ENCODE data around the gene ACVR1B. TPM values are rescaled to one million over a fixed set of nuclear protein-coding genes. Genes with fewer than 3 reads are reported as not detected.

The ACVR1B gene
- total RNA-seq, 1 donor: 10.5 TPM

- Histone ChIP-seq H4K20me1 (ENCODE audit: insufficient read depth, low read length) (no peaks in the 10 kb centered on the region), H3K4me3 (ENCODE audit: insufficient read depth, low read length) (peak overlapping the region; percentile 72), H3K79me2 (ENCODE audit: insufficient read depth, low read length) (no peaks in the 10 kb centered on the region), H3K4me1 (ENCODE audit: insufficient read depth, low read length) (peaks cover 9% of the 10 kb centered on the region), H3K9me3 (ENCODE audit: low read depth, low read length) (no peaks in the 10 kb centered on the region), H3K27me3 (ENCODE audit: insufficient read depth, low read length) (peaks cover 10% of the 10 kb centered on the region), H3K4me2 (ENCODE audit: insufficient read depth, low read length) (peak overlapping the region; percentile 90), H2AFZ (ENCODE audit: low read length) (peak overlapping the region; percentile 97), H3K36me3 (ENCODE audit: insufficient read depth, low read length) (no peaks in the 10 kb centered on the region), H3K27ac (ENCODE audit: low read depth, low read length) (no peak overlapping the region)
- DNase-seq (ENCODE audit: insufficient read length, low spot score, missing footprints): peak; percentile 98
- TF ChIP-seq CTCF (IDR thresholded peaks at IDR 0.05; ENCODE audit: extremely low read depth, low read depth, low read length): peak; percentile 78
Measured at GRCh38 chr12:52023182-52023975, 71.9 kb downstream of the ACVR1B start.

- Histone ChIP-seq H3K79me2 (ENCODE audit: insufficient read depth, low read length) (no peaks in the 10 kb centered on the region), H3K36me3 (ENCODE audit: insufficient read depth, low read length) (no peaks in the 10 kb centered on the region), H3K4me3 (ENCODE audit: insufficient read depth, low read length) (peak overlapping the region; percentile 72), H4K20me1 (ENCODE audit: insufficient read depth, low read length) (no peaks in the 10 kb centered on the region), H3K4me1 (ENCODE audit: insufficient read depth, low read length) (peaks cover 9% of the 10 kb centered on the region), H2AFZ (ENCODE audit: low read length) (peak overlapping the region; percentile 97), H3K27ac (ENCODE audit: low read depth, low read length) (no peak overlapping the region), H3K27me3 (ENCODE audit: insufficient read depth, low read length) (peaks cover 10% of the 10 kb centered on the region), H3K4me2 (ENCODE audit: insufficient read depth, low read length) (peak overlapping the region; percentile 90), H3K9me3 (ENCODE audit: low read depth, low read length) (no peaks in the 10 kb centered on the region)
- peak; percentile 30 for TF ChIP-seq CTCF (IDR thresholded peaks at IDR 0.05; ENCODE audit: extremely low read depth, low read depth, low read length)
- no peak for DNase-seq (ENCODE audit: insufficient read length, low spot score, missing footprints)
Measured at GRCh38 chr12:52023976-52024688, 72.6 kb downstream of the ACVR1B start.

GRCh38 chr12:52024845-52025230 is 73.3 kb downstream of the ACVR1B start:
- H3K79me2 ChIP-seq (ENCODE audit: insufficient read depth, low read length): no peaks in the 10 kb centered on the region
- H3K27me3 ChIP-seq (ENCODE audit: insufficient read depth, low read length): peaks cover 10% of the 10 kb centered on the region
- H4K20me1 ChIP-seq (ENCODE audit: insufficient read depth, low read length): no peaks in the 10 kb centered on the region
- no peak for DNase-seq (ENCODE audit: insufficient read length, low spot score, missing footprints)
- H3K4me1 ChIP-seq (ENCODE audit: insufficient read depth, low read length): peaks cover 9% of the 10 kb centered on the region
- H2AFZ ChIP-seq (ENCODE audit: low read length): peak overlapping the region; percentile 97
- TF ChIP-seq CTCF (IDR thresholded peaks at IDR 0.05; ENCODE audit: extremely low read depth, low read depth, low read length): no peak
- H3K4me3 ChIP-seq (ENCODE audit: insufficient read depth, low read length): no peak overlapping the region
- H3K9me3 ChIP-seq (ENCODE audit: low read depth, low read length): no peaks in the 10 kb centered on the region
- H3K36me3 ChIP-seq (ENCODE audit: insufficient read depth, low read length): no peaks in the 10 kb centered on the region
- no peak overlapping the region for H3K4me2 ChIP-seq (ENCODE audit: insufficient read depth, low read length)
- H3K27ac ChIP-seq (ENCODE audit: low read depth, low read length): no peak overlapping the region

- Histone ChIP-seq H3K4me1 (ENCODE audit: insufficient read depth, low read length) (peaks cover 9% of the 10 kb centered on the region), H3K4me2 (ENCODE audit: insufficient read depth, low read length) (peak overlapping the region; percentile 95), H3K79me2 (ENCODE audit: insufficient read depth, low read length) (no peaks in the 10 kb centered on the region), H3K27me3 (ENCODE audit: insufficient read depth, low read length) (peaks cover 10% of the 10 kb centered on the region), H3K9me3 (ENCODE audit: low read depth, low read length) (no peaks in the 10 kb centered on the region), H3K36me3 (ENCODE audit: insufficient read depth, low read length) (no peaks in the 10 kb centered on the region), H3K27ac (ENCODE audit: low read depth, low read length) (no peak overlapping the region), H3K4me3 (ENCODE audit: insufficient read depth, low read length) (no peak overlapping the region), H2AFZ (ENCODE audit: low read length) (no peak overlapping the region), H4K20me1 (ENCODE audit: insufficient read depth, low read length) (no peaks in the 10 kb centered on the region)
- no peak for TF ChIP-seq CTCF (IDR thresholded peaks at IDR 0.05; ENCODE audit: extremely low read depth, low read depth, low read length)
- DNase-seq (ENCODE audit: insufficient read length, low spot score, missing footprints): no peak
Measured at GRCh38 chr12:52026263-52026662, 74.8 kb downstream of the ACVR1B start.

All from osteoblast (primary cell).